GM10248 (cell line): ENCODE data around the gene PCED1B.
"Not testable (repeated sequence)": the region's sequence is repeated elsewhere in the genome, so short reads cannot be mapped to it uniquely, and the experiment has no call there.

Experiments used
- CTCF ChIA-PET: fragments of 300-600 bp; sonication (Branson Sonifier 250); formaldehyde crosslinking; extraction: SDS; loops from one replicate; lab custom pipeline; 2021; ENCODE audit warnings: antibody characterized with exemption; lab: Yijun Ruan, JAX
- POLR2A ChIA-PET: fragments of 350-650 bp; sonication (Branson Sonifier 250); formaldehyde crosslinking; extraction: SDS; loops from one replicate; lab custom pipeline; 2020; ENCODE audit warnings: antibody characterized with exemption; lab: Yijun Ruan, JAX
- DNase-seq: peaks from one replicate; pipeline ENCODE4 v3.0.0; 2012; ENCODE audit errors: extremely low spot score
- TF ChIP-seq, protein P1 (sequence below): IDR thresholded peaks from 2 replicates; pipeline ENCODE4 v1.5.1; 2012; ENCODE audit warnings: mild to moderate bottlenecking, low read depth; ENCODE audit errors: extremely low read depth, missing control alignments, control extremely low read depth

PCED1B gene

DNA sequence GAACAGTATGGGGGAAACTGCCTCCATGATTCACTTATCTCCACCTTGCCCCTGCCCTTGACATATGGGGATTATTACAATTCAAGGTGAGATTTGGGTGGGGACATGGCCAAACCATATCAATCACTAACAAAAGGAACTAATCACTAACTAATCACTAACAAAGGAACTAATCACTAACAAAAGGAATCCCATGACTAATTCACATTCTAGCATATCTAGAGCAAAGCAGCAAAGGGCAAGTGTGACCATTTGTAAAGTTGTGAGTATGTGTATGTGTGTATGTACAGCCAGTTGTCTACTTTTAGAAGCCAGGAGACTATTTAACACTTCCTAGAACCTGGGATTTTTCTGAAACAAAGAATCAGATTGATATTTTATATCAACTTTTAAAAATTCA lies 30.9 kb upstream of the PCED1B start:
- TF ChIP-seq, protein P1, sequence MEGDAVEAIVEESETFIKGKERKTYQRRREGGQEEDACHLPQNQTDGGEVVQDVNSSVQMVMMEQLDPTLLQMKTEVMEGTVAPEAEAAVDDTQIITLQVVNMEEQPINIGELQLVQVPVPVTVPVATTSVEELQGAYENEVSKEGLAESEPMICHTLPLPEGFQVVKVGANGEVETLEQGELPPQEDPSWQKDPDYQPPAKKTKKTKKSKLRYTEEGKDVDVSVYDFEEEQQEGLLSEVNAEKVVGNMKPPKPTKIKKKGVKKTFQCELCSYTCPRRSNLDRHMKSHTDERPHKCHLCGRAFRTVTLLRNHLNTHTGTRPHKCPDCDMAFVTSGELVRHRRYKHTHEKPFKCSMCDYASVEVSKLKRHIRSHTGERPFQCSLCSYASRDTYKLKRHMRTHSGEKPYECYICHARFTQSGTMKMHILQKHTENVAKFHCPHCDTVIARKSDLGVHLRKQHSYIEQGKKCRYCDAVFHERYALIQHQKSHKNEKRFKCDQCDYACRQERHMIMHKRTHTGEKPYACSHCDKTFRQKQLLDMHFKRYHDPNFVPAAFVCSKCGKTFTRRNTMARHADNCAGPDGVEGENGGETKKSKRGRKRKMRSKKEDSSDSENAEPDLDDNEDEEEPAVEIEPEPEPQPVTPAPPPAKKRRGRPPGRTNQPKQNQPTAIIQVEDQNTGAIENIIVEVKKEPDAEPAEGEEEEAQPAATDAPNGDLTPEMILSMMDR, result no peak
- ChIA-PET CTCF (interaction anchor here (1.9 kb wide), 1 partner anchor 16 kb away, joined by 5 read pairs; no protein-coding TSS in a partner anchor), POLR2A (no interaction called here)
- DNase-seq, result no peak

DNA sequence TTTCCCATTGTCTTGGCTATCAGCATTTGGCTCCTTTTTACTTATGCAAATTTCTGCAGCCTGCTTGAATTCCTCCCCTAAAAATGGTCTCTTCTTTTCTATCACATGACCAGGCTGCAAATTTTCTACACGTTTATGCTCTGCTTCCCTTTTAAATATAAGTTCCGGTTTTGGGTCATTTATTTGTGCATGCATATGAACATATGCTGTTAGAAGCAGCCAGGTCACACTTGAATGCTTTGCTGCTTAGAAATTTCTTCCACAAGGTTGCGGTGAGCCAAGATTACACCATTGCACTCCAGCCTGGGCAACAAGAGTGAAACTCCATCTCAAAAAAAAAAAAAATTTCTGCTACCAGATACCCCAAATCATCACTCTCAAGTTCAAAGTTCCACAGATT lies 28.1 kb upstream of the PCED1B start:
- DNase-seq, CTCF ChIA-PET, POLR2A ChIA-PET: not testable (repeated sequence)

DNA sequence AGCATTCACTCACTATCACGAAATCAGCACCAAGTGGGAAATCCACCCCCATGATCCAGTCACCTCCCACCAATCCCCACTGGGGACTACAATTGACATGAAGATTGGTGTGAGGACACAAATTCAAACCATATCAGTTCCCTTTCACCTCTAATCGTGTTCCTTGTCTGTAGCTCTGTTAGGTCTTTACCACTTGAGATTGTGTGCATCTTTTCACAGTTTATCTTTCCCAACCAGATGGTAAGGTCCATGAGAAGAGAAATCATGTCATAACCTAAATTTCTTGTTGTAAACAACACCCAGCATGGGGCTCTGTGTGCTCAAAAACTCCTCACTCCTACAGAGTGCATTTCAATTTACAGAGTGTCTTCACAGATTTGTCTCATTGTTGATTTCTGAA lies 27.1 kb upstream of the PCED1B start:
- POLR2A ChIA-PET, result no interaction called here
- TF ChIP-seq, protein P1, result no peak
- CTCF ChIA-PET, result interaction anchor here (1.6 to 1.7 kb wide), 2 partner anchors 19 to 927 kb away, joined by 3 to 7 read pairs; no protein-coding TSS in a partner anchor
- DNase-seq, result no peak

DNA sequence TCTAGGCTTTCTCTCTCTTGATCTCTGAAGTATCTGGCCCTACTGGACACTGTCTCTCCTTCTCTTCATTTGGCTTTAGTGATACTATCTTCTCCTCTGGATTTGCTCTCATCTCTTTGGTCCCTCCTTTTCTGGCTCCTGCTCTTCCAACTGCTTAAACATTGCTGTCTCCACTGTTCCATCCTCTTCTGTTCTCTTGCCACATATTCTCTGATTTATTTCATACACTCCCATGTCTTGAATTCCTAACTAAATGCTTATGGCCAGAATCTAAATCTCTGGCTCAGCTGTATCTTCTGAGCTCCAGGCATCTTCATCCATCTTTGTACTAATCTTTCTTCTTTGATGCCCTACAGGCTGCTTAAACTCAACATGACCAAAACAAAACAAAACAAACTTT lies 25.5 kb upstream of the PCED1B start:
- CTCF ChIA-PET, result interaction anchor here (1.3 to 1.7 kb wide), 3 partner anchors 17 to 928 kb away, joined by 3 to 7 read pairs (median 3); no protein-coding TSS in a partner anchor
- TF ChIP-seq, protein P1, result no peak
- POLR2A ChIA-PET, result no interaction called here
- DNase-seq, result no peak

DNA sequence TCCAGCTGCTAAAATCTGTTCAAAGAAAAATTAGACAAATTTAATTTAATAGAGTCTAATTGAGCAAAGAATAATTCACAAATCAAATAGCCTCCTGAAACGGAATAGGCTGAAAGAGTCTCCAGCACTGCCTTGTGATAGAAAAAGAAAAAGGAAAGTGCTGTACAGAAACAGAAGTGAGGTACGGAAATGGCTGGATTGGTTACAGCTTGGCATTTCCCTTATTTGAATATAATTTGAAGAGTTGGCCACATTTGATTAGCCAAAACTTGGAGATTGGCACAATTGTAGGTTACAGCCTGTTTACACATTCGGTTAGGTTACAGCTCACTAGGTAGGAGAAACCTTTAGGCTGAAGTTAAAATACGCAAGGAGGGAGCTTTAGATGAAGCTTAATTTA lies 24.8 kb upstream of the PCED1B start:
- POLR2A ChIA-PET, result no interaction called here
- CTCF ChIA-PET, result interaction anchor here (0.6 to 1.0 kb wide), 2 partner anchors 17 to 349 kb away, joined by 3 read pairs; no protein-coding TSS in a partner anchor
- DNase-seq, result no peak
- TF ChIP-seq, protein P1, result no peak

DNA sequence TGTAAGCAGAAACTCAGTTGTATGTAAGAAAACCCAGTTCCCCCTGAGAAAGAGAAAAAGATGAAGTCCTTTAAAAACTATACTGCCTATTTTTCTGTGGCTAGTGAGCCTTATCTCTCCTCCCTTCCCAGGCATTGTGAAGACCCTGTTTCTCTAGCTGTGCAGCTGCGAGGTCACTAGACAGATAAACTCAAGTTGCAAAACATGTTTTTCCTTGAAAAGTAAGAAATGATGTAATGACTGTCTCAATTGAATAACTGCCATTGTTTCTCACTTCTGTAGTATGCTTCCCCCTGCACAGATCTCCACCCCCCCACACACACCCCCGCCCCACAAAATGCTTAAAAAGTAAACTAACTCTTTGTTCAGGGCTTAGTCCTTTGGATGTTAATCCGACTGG lies 23.6 kb upstream of the PCED1B start:
- DNase-seq, POLR2A ChIA-PET: not testable (repeated sequence)
- CTCF ChIA-PET, result interaction anchor here (1.1 kb wide), 1 partner anchor 12 kb away, joined by 3 read pairs; no protein-coding TSS in a partner anchor

DNA sequence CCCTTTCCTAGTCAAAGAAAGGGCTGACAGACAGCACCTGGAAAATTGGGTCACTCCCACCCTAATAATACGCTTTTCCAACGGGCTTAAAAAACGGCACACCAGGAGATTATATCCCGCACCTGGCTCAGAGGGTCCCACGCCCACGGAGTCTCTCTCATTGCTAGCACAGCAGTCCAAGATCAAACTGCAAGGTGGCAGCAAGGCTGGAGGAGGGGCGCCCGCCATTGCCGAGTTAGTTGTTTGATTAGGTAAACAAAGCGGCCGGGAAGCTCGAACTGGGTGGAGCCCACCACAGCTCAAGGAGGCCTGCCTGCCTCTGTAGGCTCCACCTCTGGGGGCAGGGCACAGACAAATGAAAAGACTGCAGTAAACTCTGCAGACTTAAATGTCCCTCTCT lies 22.5 kb upstream of the PCED1B start:
- CTCF ChIA-PET, result interaction anchor here (0.8 to 1.1 kb wide), 2 partner anchors 11 to 13 kb away, joined by 3 read pairs; no protein-coding TSS in a partner anchor
- DNase-seq, POLR2A ChIA-PET: not testable (repeated sequence)

DNA sequence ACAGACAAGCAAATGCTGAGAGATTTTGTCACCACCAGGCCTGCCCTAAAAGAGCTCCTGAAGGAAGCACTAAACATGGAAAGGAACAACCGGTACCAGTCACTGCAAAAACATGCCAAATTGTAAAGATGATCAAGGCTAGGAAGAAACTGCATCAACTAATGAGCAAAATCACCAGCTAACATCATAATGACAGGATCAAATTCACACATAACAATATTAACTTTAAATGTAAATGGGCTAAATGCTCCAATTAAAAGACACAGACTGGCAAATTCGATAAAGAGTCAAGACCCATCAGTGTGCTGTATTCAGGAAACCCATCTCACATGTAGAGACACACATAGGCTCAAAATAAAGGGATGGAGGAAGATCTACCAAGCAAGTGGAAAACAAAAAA lies 20.8 kb upstream of the PCED1B start:
- DNase-seq, POLR2A ChIA-PET: not testable (repeated sequence)
- CTCF ChIA-PET, result interaction anchor here (1.0 kb wide), 1 partner anchor 13 kb away, joined by 4 read pairs; no protein-coding TSS in a partner anchor

DNA sequence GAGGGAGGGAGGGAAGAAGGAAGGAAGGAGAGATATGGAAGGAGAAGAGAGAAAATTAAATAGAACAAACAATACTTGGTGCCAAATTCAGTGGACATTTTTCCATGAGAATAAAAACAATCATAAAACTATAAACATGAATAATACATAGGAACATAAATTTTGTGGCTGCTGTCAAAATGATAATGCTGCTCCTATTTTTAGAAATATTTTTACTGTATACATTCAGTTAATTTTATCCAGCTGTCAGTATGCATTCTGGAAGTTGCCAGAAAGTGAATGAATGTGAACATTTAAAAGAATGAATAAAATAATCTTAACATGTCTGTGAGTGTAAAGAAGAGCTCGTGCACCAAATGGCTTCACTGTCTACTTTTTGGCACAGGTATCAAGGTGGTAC lies 13.9 kb upstream of the PCED1B start:
- CTCF ChIA-PET, result interaction anchor here (1.5 to 2.1 kb wide), 2 partner anchors 17 to 237 kb away, joined by 3 to 5 read pairs; no protein-coding TSS in a partner anchor
- POLR2A ChIA-PET, result no interaction called here
- TF ChIP-seq, protein P1, result no peak
- no peak for DNase-seq
